Measurements from ENCODE around the gene NAV1.
"Not testable (repeated sequence)": the region's sequence is repeated elsewhere in the genome, so short reads cannot be mapped to it uniquely, and the experiment has no call there.

The NAV1 gene, protein sequence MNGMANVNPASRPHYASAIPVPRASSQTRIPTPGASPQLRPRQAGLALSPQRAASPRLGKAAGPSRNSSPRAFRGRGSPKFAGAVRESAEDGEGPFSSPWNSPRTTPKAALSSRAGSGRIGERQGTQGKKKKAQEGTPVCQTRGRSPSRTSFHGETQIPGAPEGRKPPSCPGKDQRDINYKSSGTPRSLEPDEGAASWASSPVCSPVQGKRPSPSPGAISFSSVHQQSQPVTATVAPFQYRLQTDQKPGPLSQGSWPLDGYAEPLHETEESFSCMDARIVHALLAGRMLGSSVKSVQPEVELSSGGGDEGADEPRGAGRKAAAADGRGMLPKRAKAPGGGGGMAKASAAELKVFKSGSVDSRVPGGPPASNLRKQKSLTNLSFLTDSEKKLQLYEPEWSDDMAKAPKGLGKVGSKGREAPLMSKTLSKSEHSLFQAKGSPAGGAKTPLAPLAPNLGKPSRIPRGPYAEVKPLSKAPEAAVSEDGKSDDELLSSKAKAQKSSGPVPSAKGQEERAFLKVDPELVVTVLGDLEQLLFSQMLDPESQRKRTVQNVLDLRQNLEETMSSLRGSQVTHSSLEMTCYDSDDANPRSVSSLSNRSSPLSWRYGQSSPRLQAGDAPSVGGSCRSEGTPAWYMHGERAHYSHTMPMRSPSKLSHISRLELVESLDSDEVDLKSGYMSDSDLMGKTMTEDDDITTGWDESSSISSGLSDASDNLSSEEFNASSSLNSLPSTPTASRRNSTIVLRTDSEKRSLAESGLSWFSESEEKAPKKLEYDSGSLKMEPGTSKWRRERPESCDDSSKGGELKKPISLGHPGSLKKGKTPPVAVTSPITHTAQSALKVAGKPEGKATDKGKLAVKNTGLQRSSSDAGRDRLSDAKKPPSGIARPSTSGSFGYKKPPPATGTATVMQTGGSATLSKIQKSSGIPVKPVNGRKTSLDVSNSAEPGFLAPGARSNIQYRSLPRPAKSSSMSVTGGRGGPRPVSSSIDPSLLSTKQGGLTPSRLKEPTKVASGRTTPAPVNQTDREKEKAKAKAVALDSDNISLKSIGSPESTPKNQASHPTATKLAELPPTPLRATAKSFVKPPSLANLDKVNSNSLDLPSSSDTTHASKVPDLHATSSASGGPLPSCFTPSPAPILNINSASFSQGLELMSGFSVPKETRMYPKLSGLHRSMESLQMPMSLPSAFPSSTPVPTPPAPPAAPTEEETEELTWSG (N-terminal part only)

DNA sequence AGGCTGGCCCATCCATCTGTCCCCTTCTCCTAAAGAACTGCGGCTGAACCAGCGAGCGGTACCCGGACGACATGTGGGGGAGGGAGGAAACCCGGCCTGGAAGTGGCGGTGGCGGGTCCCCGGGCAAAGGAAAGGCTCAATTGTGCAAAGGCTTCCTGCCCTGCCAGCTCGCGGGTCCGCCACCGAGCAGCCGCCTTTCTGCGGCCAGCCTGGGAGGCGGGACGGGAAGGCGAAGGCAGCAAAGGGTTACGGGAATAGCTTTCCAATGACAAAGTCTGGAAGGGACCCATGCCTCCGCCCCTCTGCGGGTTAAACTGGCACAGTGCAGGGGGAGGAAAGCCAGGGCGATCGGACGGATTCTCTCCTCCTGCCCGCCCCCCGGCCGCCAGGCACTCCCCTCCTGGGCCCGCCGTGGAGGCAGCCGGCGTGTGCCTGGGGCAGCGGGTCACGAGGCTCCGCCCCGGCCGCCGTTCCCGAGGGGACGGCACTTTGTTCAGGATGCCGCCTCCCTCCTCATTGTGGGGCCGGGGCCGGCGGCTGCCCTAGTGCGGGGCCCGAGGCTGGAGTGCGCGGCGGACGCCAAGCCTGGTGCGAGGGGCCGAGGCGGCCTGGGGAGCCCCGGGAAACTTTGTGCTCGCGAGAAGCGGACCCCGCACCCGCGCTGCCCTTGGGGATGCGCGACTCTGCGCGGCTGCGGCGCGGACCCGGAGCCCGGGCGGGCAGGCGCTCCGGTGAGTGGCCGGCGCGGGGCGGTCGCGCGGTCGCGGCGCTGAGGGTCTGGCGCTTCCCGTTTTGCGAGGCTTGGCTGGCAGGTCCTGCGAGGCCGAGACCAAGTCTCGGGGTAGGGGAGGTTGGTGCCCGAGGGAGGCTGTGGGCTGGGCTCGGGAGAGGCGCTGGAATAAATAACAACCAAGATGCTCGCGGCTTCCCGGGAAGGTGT, at the start of gene NAV1:
Gene NAV1 (plus strand): TSS at position 516 of the 940 bp plus-strand sequence. CDS start 83,758 bp downstream, outside the sequence.
- DNase-seq: no peak

DNA sequence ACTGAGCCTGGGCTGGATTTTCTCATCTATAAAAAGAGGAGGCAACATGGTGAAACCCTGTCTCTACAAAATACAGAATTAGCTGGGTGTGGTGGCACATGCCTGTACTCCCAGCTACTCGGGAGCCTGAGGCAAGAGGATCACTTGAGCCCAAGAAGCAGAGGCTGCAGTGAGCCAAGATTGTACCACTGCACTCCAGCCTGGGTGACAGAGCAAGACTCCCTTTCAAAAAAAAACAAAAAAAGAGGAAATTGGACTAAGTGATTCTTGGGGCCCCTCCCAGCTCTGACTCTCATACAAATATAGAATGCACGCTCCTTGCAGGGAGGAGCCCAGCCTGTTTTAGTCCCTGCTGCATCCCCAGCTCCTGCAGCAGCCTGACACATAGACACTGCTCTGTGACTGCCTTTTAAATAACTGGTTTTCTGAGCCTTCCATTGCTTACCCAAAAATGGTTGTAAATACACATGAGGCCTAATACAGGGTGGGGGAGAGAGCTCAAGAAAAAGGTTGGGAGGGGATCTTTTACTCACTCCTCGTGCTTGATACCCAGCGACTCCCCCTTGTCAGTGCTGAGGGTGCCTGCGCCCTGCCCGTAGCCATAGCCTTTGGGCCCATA, 49.2 kb upstream of the NAV1 start:
- no peak for DNase-seq

DNA sequence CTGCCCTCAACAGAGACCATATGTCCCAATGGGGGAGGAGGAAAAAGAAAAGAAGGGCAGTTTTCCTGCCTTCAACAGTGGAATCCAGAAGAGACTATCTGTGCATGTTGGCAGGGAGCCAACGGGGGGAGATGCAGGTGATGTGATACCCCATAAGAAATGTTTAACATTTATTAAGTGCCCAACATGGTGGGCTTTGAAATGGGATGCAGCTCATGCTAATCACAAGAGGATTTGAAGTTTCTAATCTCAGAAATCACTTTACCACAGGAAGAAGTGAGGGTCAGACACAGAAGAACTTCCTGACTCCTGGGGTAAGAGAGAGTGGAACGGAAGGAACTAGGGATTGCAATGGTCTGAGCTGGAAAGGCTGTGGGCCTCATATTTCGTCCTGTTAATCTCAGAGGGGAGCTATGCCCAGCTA, 48.2 kb upstream of the NAV1 start:
- no peak for DNase-seq

DNA sequence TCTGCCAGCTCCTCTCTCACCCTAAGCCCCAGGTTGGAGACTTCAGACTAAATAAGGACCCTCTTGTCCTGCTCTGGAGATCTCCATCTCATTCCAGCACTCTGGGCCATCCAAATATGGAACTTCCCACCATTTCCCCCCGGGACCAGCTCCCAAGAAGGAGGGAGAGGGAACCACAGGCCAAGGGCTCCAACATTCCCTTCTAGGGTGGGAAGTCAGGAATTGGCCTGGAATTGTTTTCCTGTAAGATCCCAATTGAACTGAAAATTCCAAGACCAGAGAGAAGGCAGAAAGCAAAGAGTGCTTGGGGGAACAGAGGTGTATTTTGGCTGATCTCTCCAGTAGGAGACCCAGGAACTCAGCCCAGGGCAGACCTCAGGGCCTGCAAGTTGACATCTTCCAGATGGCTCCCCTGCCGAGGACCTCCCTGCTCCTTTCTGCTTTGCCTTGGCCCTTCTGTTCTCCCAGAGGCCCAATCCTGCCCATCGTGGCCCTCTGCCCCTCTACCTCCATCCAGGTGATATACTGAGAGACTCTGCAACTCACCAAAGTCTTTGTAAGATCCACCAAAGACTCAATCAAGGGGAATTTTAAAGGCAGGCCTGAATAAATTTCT, 46.9 kb upstream of the NAV1 start:
- no peak for DNase-seq

DNA sequence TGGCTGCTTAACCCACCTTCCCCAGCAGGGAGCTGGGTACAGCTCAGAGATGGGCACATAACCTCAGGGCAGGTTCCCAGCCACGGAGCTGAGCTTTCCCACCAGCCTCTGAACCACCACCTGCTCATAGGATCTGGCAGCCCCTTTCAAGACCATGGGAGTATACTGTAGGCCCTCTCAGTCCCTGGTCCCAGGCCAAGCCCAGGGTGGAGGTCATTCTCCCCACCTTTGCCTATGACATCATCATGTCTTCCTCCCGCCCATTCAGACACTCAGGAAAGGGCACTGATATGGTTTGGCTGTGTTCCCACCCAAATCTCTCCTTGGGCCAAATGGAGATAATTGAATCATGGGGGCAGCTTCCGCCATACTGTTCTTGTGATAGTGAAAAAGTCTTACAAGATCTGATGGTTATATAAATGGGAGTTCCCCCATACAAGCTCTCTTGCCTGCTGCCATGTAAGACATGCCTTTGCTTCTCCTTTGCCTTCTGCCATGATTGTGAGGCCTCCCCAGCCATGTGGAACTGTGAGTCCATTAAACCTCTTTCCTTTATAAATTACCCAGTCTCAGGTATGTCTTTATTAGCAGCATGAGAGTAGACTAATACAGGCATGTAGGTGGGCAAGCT, 45.8 kb upstream of the NAV1 start:
- not testable (repeated sequence) for DNase-seq

DNA sequence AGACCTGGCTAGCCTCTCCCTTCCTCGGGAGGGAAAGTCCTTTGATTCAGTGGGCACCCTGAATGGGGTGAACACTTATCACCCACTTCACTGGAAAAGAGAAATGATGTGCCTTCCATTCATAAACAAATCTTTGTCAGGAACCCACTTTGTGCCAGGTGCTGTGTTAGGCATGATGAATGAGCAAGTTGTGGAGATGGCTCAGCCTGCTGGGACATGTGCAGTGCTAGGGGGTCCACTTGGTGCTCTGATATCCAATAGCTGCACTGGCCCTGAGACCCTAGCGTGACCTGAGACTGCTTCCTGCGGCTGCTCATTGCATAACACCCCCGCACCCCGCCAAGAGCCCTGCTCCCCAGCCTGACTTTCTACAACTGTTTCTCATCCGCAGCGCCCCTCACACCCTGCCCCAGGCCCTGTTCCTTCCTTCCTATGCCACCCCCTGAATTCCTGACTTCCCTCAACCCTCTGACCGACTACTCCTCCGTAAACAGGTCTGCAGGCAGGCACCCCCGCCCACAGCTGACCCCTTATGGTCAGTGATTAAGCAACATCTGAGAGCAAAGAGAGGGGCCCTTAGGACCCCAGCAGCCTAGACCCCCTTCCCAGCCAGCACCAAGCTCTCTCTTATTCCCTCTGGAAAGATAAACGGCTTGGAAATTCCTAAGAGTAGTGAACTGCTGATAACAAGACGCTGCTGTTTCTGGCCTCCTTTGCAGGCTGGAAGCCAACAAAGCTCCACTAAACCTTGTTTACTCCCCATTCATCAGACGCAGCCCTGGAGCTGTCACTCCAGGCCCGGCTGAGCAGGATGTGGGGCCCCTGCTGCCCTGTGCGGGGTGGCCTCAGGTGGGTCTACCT, 44.9 kb upstream of the NAV1 start:
- DNase-seq: no peak

DNA sequence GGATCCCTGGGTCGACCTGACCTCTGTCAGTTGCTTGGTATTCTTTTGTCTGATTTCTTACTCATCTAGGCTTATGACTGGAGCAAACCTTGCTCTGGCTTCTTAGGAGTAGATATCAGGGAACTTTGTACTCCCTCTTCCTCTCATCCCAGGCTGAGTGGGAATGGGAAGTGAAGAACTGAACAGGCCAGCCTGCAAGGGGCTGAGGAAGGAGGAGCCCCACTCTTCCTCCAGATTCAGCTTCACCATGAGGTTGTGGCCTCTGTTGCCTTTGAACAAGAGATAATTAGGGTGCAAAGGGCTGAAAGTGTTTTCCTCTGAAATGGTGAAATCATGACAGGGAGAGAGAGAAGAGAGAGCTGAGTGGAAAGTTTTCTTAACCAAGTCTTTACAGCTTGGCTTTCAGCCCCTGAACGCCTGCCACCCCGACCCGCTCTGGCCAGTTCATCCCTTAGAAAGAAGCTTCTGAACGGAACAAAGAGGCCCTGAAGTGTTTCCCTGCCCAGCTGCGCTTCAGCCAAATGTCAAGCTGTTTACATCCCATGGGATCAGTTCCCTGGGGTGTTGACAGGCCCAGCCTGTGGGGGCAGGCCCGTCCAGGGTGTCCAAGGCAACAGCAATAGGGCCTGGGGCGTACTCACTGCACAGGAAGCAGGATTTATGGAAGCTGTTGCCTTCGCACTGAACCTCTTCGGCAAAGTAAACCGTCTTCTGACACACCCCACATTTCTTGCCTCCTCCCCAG, 43.2 kb upstream of the NAV1 start:
- no peak for DNase-seq

DNA sequence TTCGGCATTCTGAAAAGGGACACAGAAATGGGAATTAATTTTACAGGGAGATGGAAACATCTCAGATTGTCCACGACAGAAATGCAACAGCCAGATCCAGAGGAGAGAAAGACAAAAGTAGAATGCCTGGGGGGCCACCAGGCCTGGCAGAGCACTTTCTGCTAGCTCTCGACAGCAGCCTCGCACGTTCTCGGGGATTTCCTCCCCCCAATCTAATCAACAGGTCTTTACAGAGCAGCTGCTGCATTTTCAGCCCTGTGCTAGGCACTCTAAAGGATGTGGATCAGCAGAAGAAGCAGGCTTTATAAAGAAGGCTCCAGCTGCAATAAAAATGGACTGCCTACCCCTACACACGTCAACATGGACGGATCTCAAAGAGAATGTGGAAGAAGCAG, 42.6 kb upstream of the NAV1 start:
- no peak for DNase-seq

DNA sequence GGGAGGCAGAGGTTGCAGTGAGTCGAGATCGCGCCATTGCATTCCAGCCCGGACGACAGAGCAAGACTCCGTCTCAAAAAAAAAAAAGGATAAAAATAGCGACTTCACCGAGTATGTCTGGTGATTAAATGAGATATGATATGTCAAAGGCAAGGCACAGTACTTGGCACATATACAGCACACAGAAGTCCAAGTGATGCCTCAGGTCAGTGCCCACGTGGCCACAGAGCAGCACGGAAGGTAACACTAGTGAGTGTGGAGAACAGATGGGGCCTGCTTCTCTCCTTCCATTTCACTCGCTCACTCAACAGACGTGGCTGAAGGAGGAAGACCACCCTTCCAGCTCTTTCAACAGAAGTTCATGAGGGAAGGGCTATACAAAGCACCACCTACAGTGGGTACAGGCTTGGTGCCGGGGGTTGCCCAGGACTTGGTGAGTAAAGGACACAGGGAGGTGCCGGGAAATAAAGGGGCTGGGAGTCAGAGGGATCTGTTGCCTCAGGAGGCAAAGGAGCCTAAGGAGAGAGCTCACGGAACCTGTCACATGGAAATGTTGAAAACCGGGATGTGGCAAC, 40.9 kb upstream of the NAV1 start:
- DNase-seq: no peak

DNA sequence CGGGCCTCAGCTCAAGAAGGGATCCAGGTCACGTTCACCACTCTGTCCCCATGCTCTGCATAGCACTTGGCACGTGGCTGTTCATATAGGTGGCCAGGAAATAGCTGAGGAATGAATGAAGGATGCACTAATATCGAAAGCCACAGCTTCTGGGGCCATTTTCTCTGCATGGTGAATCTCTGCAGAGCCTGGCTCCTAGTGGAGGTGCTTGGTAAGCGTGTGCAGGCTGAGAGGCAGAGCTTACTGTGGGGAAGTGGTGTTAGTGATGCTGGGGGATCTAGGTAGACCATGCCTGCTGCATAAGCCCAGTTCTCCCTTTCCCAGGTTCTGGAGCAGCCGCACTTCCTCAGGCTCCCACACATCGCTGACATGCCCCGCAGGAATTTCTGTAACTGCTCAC, 40.3 kb upstream of the NAV1 start:
- DNase-seq: no peak

DNA sequence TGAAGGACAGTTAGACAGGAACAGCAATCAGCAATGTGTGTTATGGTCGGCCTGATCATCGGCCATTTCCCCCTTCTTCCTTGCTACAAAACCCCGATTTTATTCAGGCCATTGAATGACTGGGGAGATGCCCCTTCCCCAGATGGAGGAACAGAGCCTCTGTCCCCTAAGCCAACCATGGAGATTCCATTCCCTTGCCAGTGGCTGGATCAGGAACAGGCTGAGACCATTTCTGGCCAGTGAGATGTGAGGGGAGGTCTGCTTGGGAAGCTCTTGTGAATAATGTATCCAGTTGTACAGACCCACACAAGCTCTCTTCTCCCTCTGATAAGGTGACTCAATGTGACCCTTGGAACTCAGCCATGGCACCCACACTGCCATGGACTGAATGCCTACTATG, 39.7 kb upstream of the NAV1 start:
- no peak for DNase-seq

DNA sequence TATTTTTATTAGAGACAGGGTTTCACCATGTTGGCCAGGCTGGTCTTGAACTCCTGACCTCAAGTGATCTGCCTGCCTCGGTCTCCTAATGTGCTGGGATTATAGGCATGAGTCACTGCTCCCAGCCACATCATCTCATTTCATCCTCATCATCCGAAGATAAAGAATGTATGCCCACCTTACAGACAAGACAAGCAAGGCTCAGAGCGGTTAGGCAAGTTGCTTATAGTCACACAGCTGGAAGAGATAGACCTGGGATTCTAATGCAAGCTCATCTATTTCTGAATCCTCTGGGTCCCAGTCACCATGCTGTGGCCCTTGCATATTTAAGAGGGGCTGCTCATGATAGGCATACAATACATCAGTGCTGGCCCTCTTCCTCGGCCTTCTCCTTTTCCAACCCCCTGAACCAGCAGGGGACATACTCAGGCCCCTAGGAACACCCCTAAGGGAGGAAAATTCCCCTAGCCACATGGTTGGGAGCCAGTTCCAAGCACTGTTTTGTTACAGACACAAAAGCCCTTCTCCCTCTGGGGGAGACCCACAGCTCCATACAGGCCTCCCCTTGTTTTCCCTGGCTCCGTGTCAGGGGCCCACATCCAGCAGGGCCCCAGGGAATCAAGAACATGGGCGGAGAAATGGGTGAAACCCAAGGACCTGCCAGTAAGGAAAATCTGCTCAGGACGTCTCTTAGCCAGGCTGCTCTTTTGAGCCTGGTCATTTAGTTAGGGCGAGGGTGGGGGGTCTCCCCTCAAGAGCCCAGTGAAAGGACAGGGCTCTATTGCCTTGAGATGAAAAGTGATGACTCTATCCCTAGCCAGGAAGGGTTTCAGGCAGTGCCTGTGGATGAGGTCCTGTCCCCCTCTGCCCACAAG, 38.9 kb upstream of the NAV1 start:
- no peak for DNase-seq

DNA sequence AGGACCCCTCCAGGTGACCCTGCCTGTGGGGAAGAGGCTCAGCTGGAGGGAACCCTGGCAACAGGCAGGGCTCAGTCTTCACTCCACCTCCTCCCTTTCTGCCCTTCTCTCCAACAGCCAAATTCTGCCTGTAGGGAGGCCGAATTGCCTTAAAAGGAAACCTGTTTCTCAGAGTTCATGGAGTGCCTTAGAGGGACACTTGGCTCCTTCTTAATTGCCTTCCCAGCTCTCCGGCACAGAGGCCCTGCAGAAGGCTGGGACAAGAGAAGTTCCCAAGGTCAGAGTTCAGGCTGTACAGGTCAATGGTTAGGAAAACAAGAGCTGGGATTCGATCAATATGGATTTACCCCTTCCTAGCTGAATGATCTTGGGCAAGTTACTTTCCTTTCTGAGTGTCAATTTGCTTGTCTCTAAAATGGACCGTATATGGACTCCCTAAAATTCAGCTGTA, 38.2 kb upstream of the NAV1 start:
- no peak for DNase-seq

DNA sequence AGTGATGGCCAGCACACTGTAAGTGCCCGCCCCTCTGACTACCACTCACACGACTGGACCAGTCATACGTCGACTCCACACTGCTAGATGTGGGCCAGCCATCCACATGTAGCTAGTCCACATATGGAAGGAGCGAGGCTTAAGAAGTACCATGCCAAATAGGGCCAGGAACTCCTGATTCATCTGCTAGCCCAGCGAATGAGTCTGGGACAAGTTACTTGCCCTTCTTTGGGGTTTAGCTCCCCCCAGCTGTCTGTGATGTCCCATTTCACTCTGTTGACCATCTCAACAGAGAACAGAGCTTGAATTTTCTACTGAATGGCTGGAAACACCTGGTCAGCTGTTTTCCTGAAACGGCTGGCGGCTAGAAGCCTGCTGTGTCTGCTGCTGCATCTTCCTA, 37.8 kb upstream of the NAV1 start:
- DNase-seq: no peak

DNA sequence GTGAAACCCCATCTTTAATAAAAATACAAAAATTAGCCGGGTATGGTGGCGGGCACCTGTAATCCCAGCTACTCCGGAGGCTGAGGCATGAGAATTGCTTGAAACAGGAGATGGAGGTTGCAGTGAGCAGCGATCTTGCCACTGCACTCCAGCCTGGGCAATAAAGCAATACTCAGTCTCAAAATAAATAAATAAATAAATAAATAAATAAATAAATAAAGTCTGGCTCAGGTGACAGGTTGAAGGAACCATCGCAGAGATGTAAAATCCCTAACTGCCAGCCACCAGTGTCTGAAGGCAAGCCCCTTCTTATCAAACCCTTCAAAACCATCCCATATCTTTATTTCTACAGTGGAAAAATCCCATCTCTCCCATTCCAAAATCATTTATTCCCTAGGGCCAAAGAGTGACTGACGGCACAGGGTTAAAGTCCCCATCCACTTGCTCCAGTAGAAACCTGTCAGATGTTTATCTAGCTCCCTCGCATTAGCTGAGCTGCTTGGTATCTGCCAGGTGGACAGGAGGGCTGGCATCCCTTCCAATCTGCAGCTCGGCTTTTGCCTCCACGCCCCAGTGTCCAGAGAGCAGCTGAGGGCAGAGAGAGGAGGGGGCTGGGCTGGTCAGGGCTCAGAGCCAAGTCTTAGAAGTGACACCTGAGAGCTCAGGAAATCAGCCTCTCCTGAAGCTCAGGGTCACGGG, 37.0 kb upstream of the NAV1 start:
- DNase-seq: no peak

DNA sequence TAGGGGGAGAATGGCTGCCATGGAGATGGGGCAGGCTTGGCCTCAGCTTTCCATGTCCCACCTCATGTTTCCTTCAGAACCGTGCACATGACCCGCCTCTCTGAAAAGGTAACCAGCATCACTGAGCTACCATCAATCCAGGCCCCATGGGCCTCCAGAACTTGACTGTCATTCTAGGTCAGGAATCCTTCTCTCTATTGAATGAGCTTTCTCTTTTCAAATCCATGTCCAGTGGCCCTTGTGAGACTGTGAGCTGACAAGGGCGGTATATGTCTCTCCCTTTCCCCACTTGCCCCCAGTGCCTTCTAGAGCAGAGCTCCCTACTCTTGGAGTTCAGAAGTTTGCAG, 36.4 kb upstream of the NAV1 start:
- DNase-seq: no peak
